ENCODE results near the gene ARHGAP15. TPM values are rescaled to one million over a fixed set of nuclear protein-coding genes. Genes with fewer than 3 reads are reported as not detected.

Gene ARHGAP15
- total and polyA plus RNA-seq, 2 experiments from 2014 or later: 0.26 TPM; not detected in 1

DNA sequence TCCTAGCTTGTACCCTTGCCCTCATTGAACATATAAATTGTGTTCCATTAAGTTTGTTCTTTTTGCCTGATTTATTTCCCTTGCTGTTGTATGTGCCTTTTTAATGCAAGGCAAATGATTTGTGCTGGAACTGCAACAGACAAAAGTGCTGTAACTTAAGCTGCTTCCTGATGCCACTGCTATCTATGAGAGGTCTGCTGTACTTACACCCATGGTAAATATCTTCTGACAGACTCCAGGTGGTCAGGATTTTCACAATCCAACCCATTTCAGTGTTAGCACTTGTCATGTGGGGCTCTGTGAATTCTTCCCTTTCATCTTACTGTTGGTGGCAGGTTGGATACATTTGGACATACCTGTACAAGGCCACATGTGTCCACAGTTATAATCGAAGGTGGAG, 63.5 kb downstream of the ARHGAP15 start (continued):
- TF ChIP-seq, protein P1, sequence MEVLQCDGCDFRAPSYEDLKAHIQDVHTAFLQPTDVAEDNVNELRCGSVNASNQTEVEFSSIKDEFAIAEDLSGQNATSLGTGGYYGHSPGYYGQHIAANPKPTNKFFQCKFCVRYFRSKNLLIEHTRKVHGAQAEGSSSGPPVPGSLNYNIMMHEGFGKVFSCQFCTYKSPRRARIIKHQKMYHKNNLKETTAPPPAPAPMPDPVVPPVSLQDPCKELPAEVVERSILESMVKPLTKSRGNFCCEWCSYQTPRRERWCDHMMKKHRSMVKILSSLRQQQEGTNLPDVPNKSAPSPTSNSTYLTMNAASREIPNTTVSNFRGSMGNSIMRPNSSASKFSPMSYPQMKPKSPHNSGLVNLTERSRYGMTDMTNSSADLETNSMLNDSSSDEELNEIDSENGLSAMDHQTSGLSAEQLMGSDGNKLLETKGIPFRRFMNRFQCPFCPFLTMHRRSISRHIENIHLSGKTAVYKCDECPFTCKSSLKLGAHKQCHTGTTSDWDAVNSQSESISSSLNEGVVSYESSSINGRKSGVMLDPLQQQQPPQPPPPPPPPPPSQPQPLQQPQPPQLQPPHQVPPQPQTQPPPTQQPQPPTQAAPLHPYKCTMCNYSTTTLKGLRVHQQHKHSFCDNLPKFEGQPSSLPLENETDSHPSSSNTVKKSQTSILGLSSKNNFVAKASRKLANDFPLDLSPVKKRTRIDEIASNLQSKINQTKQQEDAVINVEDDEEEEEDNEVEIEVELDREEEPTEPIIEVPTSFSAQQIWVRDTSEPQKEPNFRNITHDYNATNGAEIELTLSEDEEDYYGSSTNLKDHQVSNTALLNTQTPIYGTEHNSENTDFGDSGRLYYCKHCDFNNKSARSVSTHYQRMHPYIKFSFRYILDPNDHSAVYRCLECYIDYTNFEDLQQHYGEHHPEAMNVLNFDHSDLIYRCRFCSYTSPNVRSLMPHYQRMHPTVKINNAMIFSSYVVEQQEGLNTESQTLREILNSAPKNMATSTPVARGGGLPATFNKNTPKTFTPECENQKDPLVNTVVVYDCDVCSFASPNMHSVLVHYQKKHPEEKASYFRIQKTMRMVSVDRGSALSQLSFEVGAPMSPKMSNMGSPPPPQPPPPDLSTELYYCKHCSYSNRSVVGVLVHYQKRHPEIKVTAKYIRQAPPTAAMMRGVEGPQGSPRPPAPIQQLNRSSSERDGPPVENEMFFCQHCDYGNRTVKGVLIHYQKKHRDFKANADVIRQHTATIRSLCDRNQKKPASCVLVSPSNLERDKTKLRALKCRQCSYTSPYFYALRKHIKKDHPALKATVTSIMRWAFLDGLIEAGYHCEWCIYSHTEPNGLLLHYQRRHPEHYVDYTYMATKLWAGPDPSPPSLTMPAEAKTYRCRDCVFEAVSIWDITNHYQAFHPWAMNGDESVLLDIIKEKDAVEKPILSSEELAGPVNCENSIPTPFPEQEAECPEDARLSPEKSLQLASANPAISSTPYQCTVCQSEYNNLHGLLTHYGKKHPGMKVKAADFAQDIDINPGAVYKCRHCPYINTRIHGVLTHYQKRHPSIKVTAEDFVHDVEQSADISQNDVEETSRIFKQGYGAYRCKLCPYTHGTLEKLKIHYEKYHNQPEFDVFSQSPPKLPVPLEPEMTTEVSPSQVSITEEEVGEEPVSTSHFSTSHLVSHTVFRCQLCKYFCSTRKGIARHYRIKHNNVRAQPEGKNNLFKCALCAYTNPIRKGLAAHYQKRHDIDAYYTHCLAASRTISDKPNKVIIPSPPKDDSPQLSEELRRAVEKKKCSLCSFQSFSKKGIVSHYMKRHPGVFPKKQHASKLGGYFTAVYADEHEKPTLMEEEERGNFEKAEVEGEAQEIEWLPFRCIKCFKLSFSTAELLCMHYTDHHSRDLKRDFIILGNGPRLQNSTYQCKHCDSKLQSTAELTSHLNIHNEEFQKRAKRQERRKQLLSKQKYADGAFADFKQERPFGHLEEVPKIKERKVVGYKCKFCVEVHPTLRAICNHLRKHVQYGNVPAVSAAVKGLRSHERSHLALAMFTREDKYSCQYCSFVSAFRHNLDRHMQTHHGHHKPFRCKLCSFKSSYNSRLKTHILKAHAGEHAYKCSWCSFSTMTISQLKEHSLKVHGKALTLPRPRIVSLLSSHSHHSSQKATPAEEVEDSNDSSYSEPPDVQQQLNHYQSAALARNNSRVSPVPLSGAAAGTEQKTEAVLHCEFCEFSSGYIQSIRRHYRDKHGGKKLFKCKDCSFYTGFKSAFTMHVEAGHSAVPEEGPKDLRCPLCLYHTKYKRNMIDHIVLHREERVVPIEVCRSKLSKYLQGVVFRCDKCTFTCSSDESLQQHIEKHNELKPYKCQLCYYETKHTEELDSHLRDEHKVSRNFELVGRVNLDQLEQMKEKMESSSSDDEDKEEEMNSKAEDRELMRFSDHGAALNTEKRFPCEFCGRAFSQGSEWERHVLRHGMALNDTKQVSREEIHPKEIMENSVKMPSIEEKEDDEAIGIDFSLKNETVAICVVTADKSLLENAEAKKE (CRISPR knock-in tag; IDR thresholded peaks at IDR 0.05): no peak
- no peak for TF ChIP-seq ZNF331 (CRISPR knock-in tag; IDR thresholded peaks at IDR 0.05; ENCODE audit: low read depth)

DNA sequence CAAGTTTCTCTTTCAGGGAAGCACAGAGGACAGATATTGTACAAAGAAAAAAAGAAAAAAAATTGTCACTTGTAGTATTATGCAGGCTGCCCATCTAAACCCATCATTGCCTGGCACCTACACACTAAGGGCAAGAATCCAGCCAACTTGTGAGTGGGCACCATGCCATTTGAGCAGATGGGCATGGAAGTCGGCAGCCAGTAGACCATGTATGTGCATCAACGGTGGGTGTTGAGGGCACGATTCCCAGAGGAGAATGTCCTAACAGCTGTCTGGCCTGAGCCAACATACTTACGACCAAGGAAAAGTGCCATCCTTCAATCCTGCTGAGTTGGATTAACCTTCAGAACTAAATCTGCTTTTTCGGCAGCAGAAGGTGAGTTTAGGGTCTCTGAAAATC, 63.9 kb downstream of the ARHGAP15 start:
- no peak for DNase-seq (ENCODE audit: low spot score)
- H3K9me3 Mint-ChIP-seq: no peaks in the 10 kb centered on the region
- Histone ChIP-seq H4K20me1 (replicated peaks; ENCODE audit: insufficient read depth) (no peaks in the 10 kb centered on the region), H3K27ac (ENCODE audit: low read depth) (no peak overlapping the region), H3F3A (replicated peaks; ENCODE audit: low read depth) (no peaks in the 10 kb centered on the region), H3K27me3 (ENCODE audit: insufficient read depth) (no peaks in the 10 kb centered on the region), H3K79me2 (replicated peaks; ENCODE audit: insufficient read depth) (no peaks in the 10 kb centered on the region), H3K4me2 (no peak overlapping the region), H3K4me1 (ENCODE audit: insufficient read depth) (no peaks in the 10 kb centered on the region), H3K4me3 (no peak overlapping the region), H2AFZ (no peak overlapping the region), H3K36me3 (ENCODE audit: insufficient read depth) (no peaks in the 10 kb centered on the region), H3K9me2 (ENCODE audit: insufficient read depth) (no peaks in the 10 kb centered on the region)
- ATAC-seq: no peak
- H3K27ac Mint-ChIP-seq: no peak overlapping the region
- H3K4me3 Mint-ChIP-seq: no peak overlapping the region
- no peaks in the 10 kb centered on the region for H3K36me3 Mint-ChIP-seq (ENCODE audit: low read depth)
- no peaks in the 10 kb centered on the region for H3K27me3 Mint-ChIP-seq (ENCODE audit: insufficient read depth, low read depth, poor library complexity)
- H3K4me1 Mint-ChIP-seq: no peaks in the 10 kb centered on the region
- TF ChIP-seq STAT1 (IDR thresholded peaks at IDR 0.05; ENCODE audit: unreplicated experiment): no peak
- no peak for TF ChIP-seq JUNB (IDR thresholded peaks at IDR 0.05; ENCODE audit: unreplicated experiment)
- TF ChIP-seq, protein P2, sequence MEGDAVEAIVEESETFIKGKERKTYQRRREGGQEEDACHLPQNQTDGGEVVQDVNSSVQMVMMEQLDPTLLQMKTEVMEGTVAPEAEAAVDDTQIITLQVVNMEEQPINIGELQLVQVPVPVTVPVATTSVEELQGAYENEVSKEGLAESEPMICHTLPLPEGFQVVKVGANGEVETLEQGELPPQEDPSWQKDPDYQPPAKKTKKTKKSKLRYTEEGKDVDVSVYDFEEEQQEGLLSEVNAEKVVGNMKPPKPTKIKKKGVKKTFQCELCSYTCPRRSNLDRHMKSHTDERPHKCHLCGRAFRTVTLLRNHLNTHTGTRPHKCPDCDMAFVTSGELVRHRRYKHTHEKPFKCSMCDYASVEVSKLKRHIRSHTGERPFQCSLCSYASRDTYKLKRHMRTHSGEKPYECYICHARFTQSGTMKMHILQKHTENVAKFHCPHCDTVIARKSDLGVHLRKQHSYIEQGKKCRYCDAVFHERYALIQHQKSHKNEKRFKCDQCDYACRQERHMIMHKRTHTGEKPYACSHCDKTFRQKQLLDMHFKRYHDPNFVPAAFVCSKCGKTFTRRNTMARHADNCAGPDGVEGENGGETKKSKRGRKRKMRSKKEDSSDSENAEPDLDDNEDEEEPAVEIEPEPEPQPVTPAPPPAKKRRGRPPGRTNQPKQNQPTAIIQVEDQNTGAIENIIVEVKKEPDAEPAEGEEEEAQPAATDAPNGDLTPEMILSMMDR (conservative IDR thresholded peaks at IDR 0.05; ENCODE audit: low read depth in 2 of 2): no peak
- TF ChIP-seq ZNF114 (CRISPR knock-in tag; IDR thresholded peaks at IDR 0.05): no peak
- TF ChIP-seq, protein P1 (CRISPR knock-in tag; IDR thresholded peaks at IDR 0.05): no peak
- no peak for TF ChIP-seq EZH2 (IDR thresholded peaks at IDR 0.05; ENCODE audit: low read depth, unreplicated experiment)
- no peak for TF ChIP-seq ZNF331 (CRISPR knock-in tag; IDR thresholded peaks at IDR 0.05; ENCODE audit: low read depth)
- no peak for TF ChIP-seq EZH2phosphoT487 (IDR thresholded peaks at IDR 0.05; ENCODE audit: unreplicated experiment)

Measured in GM23338 (cell line).